H1 (cell line): Measurements from ENCODE around the gene OR1S2. TPM values are rescaled to one million over a fixed set of nuclear protein-coding genes. Genes with fewer than 3 reads are reported as not detected.

Source experiments
- CTCF ChIA-PET: fragments of 300-600 bp; sonication (Branson Sonifier 250); formaldehyde crosslinking; loops from one replicate; lab custom pipeline; 2021; ENCODE audit not compliant: partially characterized antibody; lab: Charles Lee
- POLR2A ChIA-PET: fragments of 300-600 bp; sonication (Branson Sonifier 250); formaldehyde crosslinking; loops from one replicate; lab custom pipeline; 2021; ENCODE audit warnings: inconsistent platforms; ENCODE audit not compliant: partially characterized antibody; lab: Charles Lee
- DNase-seq, 2 experiments: peaks; one replicate each; pipeline versions ENCODE4 v3.0.0 to v3.0.0-alpha.2; 2010 to 2022; ENCODE audit warnings: low spot score in 2 of 2, low read depth in 1 of 2, mixed read lengths in 1 of 2
- FAIRE-seq: peaks from 2 replicates; lab custom pipeline; 2011; peaks lifted over from hg19 to GRCh38; lab: Jason Lieb, UNC
- H2AFZ ChIP-seq: 2 replicates; pipeline ENCODE4 v1.8.1; 2012; ENCODE audit warnings: low read length, inconsistent platforms
- H2AK5ac ChIP-seq: 2 replicates; pipeline ENCODE4 v1.6.1; 2013; ENCODE audit warnings: low read depth, low read length
- H2BK120ac ChIP-seq: replicated peaks from 2 replicates; pipeline ENCODE3; 2013; ENCODE audit warnings: low read depth, low read length, inconsistent platforms
- H2BK12ac ChIP-seq: 2 replicates; pipeline ENCODE4 v1.6.1; 2013; ENCODE audit warnings: low read depth, low read length
- H2BK15ac ChIP-seq: 2 replicates; pipeline ENCODE4 v1.6.1; 2013; ENCODE audit warnings: low read length
- H2BK20ac ChIP-seq: 2 replicates; pipeline ENCODE4 v1.6.1; 2013; ENCODE audit warnings: low read length
- H2BK5ac ChIP-seq: 2 replicates; pipeline ENCODE4 v1.6.1; 2013; ENCODE audit warnings: low read depth, low read length
- H3K14ac ChIP-seq: 2 replicates; pipeline ENCODE4 v1.6.1; 2013; ENCODE audit warnings: inconsistent platforms; ENCODE audit not compliant: insufficient read length
- H3K18ac ChIP-seq: 2 replicates; pipeline ENCODE4 v1.6.1; 2013; ENCODE audit warnings: low read length; ENCODE audit errors: extremely low read depth
- H3K23ac ChIP-seq: 2 replicates; pipeline ENCODE4 v1.6.1; 2013; ENCODE audit warnings: inconsistent platforms; ENCODE audit not compliant: insufficient read length
- H3K23me2 ChIP-seq: 2 replicates; pipeline ENCODE4 v1.6.1; 2013; ENCODE audit warnings: low read depth, low read length
- H3K27ac ChIP-seq: 2 replicates; pipeline ENCODE4 v1.6.1; 2011; ENCODE audit warnings: low read depth, low read length, inconsistent platforms
- H3K27me3 ChIP-seq, 4 experiments: replicated peaks in 1 of 4; 1 replicate in 1 of 4; 2 replicates in 3 of 4; pipeline versions ENCODE4 v1.6.1 to v1.8.1; 2011 to 2013; ENCODE audit warnings: low read length in 3 of 4, mild to moderate bottlenecking in 3 of 4, inconsistent platforms in 2 of 4, mixed read lengths in 2 of 4, moderate library complexity in 1 of 4; ENCODE audit not compliant: control insufficient read depth in 3 of 4, insufficient read depth in 3 of 4; ENCODE audit errors: extremely low read depth in 1 of 4
- H3K36me3 ChIP-seq, 4 experiments: 2 replicates each; pipeline versions ENCODE4 v1.6.1 to v1.8.1; 2011 to 2013; ENCODE audit warnings: mild to moderate bottlenecking in 4 of 4, low read length in 3 of 4, moderate library complexity in 2 of 4, control low read depth in 1 of 4, inconsistent platforms in 1 of 4; ENCODE audit not compliant: insufficient read depth in 4 of 4, control insufficient read depth in 2 of 4
- H3K4ac ChIP-seq: replicated peaks from 2 replicates; pipeline ENCODE3; 2013; ENCODE audit warnings: low read length, low read depth, mixed read lengths, inconsistent platforms; ENCODE audit not compliant: insufficient read length
- H3K4me1 ChIP-seq, 4 experiments: replicated peaks in 1 of 4; 1 replicate in 1 of 4; 2 replicates in 3 of 4; pipeline versions ENCODE4 v1.6.1 to v1.8.1; 2011 to 2013; ENCODE audit warnings: low read length in 3 of 4, inconsistent platforms in 2 of 4, mixed read lengths in 1 of 4; ENCODE audit not compliant: insufficient read depth in 4 of 4, control insufficient read depth in 3 of 4
- H3K4me2 ChIP-seq, 2 experiments: 2 replicates each; pipeline versions ENCODE4 v1.6.1 to v1.8.1; 2011 to 2013; ENCODE audit warnings: low read depth in 2 of 2, low read length in 2 of 2, control low read depth in 1 of 2, inconsistent platforms in 1 of 2, mild to moderate bottlenecking in 1 of 2; ENCODE audit not compliant: insufficient read depth in 1 of 2
- H3K4me3 ChIP-seq, 4 experiments: fragments of 200-600, 300-600 bp in 1 of 4; sonication (generic), shearing (Covaris generic), sonication (Bioruptor Twin) in 1 of 4; 2 replicates each; pipeline versions ENCODE4 v1.5.1 to v1.8.1; 2011 to 2016; ENCODE audit warnings: low read length in 4 of 4, low read depth in 3 of 4, control low read depth in 2 of 4, inconsistent platforms in 2 of 4, mild to moderate bottlenecking in 2 of 4, mixed read lengths in 1 of 4, moderate library complexity in 1 of 4; ENCODE audit not compliant: insufficient read depth in 2 of 4; ENCODE audit errors: extremely low read depth in 1 of 4
- H3K56ac ChIP-seq: replicated peaks from 2 replicates; pipeline ENCODE3; 2013; ENCODE audit warnings: low read depth, mild to moderate bottlenecking, mixed read lengths, low read length, inconsistent platforms; ENCODE audit not compliant: insufficient read length
- H3K79me1 ChIP-seq: 2 replicates; pipeline ENCODE4 v1.6.1; 2013; ENCODE audit warnings: low read depth, low read length, control low read depth
- H3K79me2 ChIP-seq, 2 experiments: 2 replicates each; pipeline versions ENCODE4 v1.6.1 to v1.8.1; 2012 to 2013; ENCODE audit warnings: low read length in 2 of 2, mild to moderate bottlenecking in 2 of 2, inconsistent platforms in 1 of 2; ENCODE audit not compliant: insufficient read depth in 2 of 2, control insufficient read depth in 1 of 2
- H3K9ac ChIP-seq, 4 experiments: replicated peaks in 1 of 4; 1 replicate in 1 of 4; 2 replicates in 3 of 4; pipeline versions ENCODE4 v1.6.1 to v1.8.1; 2011 to 2013; ENCODE audit warnings: low read depth in 3 of 4, low read length in 3 of 4, control low read depth in 2 of 4, mild to moderate bottlenecking in 2 of 4, moderate library complexity in 2 of 4, inconsistent platforms in 1 of 4; ENCODE audit errors: extremely low read depth in 1 of 4
- H3K9me3 ChIP-seq, 2 experiments: 2 replicates each; pipeline versions ENCODE4 v1.6.1 to v1.8.1; 2012 to 2013; ENCODE audit warnings: mild to moderate bottlenecking in 2 of 2, moderate library complexity in 2 of 2, control low read depth in 1 of 2, inconsistent platforms in 1 of 2, low read depth in 1 of 2, low read length in 1 of 2, mixed read lengths in 1 of 2; ENCODE audit not compliant: insufficient read depth in 2 of 2
- H4K20me1 ChIP-seq, 2 experiments: replicated peaks in 1 of 2; 2 replicates each; pipeline versions ENCODE3 to v1.8.1; 2011 to 2013; ENCODE audit warnings: inconsistent platforms in 2 of 2, low read length in 2 of 2, mild to moderate bottlenecking in 1 of 2; ENCODE audit not compliant: insufficient read depth in 2 of 2, control insufficient read depth in 1 of 2
- H4K5ac ChIP-seq: 2 replicates; pipeline ENCODE4 v1.6.1; 2013; ENCODE audit warnings: low read length, low read depth, mixed read lengths, inconsistent platforms; ENCODE audit not compliant: insufficient read length
- H4K8ac ChIP-seq: 2 replicates; pipeline ENCODE4 v1.8.0; 2013; ENCODE audit warnings: mild to moderate bottlenecking, moderate library complexity, low read length, inconsistent platforms; ENCODE audit not compliant: insufficient read depth; ENCODE audit errors: extremely low read depth
- H4K91ac ChIP-seq: replicated peaks from 2 replicates; pipeline ENCODE3; 2013; ENCODE audit warnings: low read length, mixed read lengths, inconsistent platforms; ENCODE audit not compliant: insufficient read length
- GABPA ChIP-seq: IDR thresholded peaks from 2 replicates; pipeline ENCODE4 v1.6.1; 2011; ENCODE audit warnings: mild to moderate bottlenecking, low read length, moderate library complexity, borderline replicate concordance; ENCODE audit not compliant: insufficient read depth
- HDAC2 ChIP-seq, 2 experiments: fragments of 300-600 bp in 1 of 2; sonication (generic) in 1 of 2; IDR thresholded peaks; 2 replicates each; pipeline ENCODE4 v1.6.1; 2011 to 2012; ENCODE audit warnings: low read depth in 2 of 2, low read length in 2 of 2, mild to moderate bottlenecking in 2 of 2, moderate library complexity in 2 of 2, borderline replicate concordance in 1 of 2, inconsistent platforms in 1 of 2
- WGBS, 2 experiments: shearing (Covaris generic) in 1 of 2; methylation state at CpG; one replicate each; pipeline versions ENCODE4 v1.1.6 to v1.1.7; 2013 to 2015; ENCODE audit warnings: low lambda C conversion rate in 2 of 2, mixed read lengths in 2 of 2, inconsistent platforms in 1 of 2, low coverage in 1 of 2, missing lambda C conversion rate in 1 of 2; ENCODE audit not compliant: insufficient replicate concordance in 2 of 2, insufficient coverage in 1 of 2, insufficient read length in 1 of 2; ENCODE audit errors: extremely low coverage in 1 of 2, missing lambda C conversion rate in 1 of 2; 5-methylcytosine and 5-hydroxymethylcytosine counted together
- polyA plus RNA-seq, 7 experiments: library from polyadenylated mRNA; depleted of rRNA in 3 of 7; stranded (reverse) in 5 of 7; unstranded in 2 of 7; fragments of >200 nt in 5 of 7; fragments of 200-250 nt in 2 of 7; gene quantifications; 1 replicate in 5 of 7; 2 replicates in 1 of 7; 4 replicates in 1 of 7; pipeline versions ENCODE4 v1.2.1 to v1.2.3, GENCODE V29; 2011 to 2013; ENCODE audit warnings: missing spikeins in 2 of 7, mixed read lengths in 2 of 7
- total RNA-seq: library from RNA; stranded (reverse); fragmentation: NEBNext Ultra II Directional; extraction: Animal tissue kit (Norgen Biotek cat#: 25700); gene quantifications from 2 replicates; pipeline ENCODE4 v1.2.1, GENCODE V29; 2021

OR1S2 gene
- total and polyA plus RNA-seq, 2 of the 8 experiments (the other 6 are each of a cell fraction or from before 2014, with no cell fraction given), result not detected

GRCh38 chr11:58178444-58178843 is 25.5 kb downstream of the OR1S2 start:
- H3K9ac ChIP-seq, result no peak overlapping the region
- FAIRE-seq, result no peak
- POLR2A ChIA-PET, result no interaction called here

More at GRCh38 chr11:58178444-58178843, 25.5 kb downstream of the OR1S2 start:
- Histone ChIP-seq H3K23ac (no peak overlapping the region), H4K5ac (no peak overlapping the region), H3K23me2 (no peaks in the 10 kb centered on the region), H2BK5ac (no peak overlapping the region), H3K4me1 (no peaks in the 10 kb centered on the region), H2AK5ac (no peak overlapping the region), H3K4ac (no peak overlapping the region), H3K79me1 (no peaks in the 10 kb centered on the region), H2BK15ac (no peak overlapping the region), H3K27me3 (no peaks in the 10 kb centered on the region), H3K36me3 (no peaks in the 10 kb centered on the region; a peak in 1 of 8 replicates), H3K18ac (no peak overlapping the region), H3K14ac (no peak overlapping the region), H4K8ac (no peak overlapping the region), H3K27ac (no peak overlapping the region), H4K20me1 (no peaks in the 10 kb centered on the region), H3K9me3 (peaks cover 0 to 16% of the 10 kb centered on the region in 2 experiments; a peak in 1 of 4 replicates), H2AFZ (no peak overlapping the region), H3K4me2 (no peak overlapping the region), H2BK120ac (no peak overlapping the region), H3K56ac (no peak overlapping the region), H4K91ac (no peak overlapping the region), H3K4me3 (no peak overlapping the region), H2BK20ac (no peak overlapping the region), H2BK12ac (no peak overlapping the region), H3K79me2 (no peaks in the 10 kb centered on the region)
- TF ChIP-seq HDAC2 (IDR thresholded peaks at IDR 0.05; ENCODE audit: borderline replicate concordance in 1 of 2, low read depth in 2 of 2, low read length in 2 of 2), result no peak
- TF ChIP-seq GABPA, result no peak
- 74% methylated on average over 6 of the region's 6 CpGs; no CpG with 5 or more reads in 1 of the 2 experiments for WGBS, 2 experiments
- CTCF ChIA-PET, result no interaction called here
- DNase-seq, result no peak
